NCI-H1436 treated with DMSO at 0.1 percent for 48 hours (cell line): ENCODE data around the gene SLC24A3.

ENCODE experiments used
- DNase-seq: peaks from one replicate; lab custom pipeline; 2025; lab: John Stamatoyannopoulos, UW

Gene SLC24A3

GRCh38 chr20:19549896-19550295 is 337.5 kb downstream of the SLC24A3 start:
- no peak for DNase-seq

DNA sequence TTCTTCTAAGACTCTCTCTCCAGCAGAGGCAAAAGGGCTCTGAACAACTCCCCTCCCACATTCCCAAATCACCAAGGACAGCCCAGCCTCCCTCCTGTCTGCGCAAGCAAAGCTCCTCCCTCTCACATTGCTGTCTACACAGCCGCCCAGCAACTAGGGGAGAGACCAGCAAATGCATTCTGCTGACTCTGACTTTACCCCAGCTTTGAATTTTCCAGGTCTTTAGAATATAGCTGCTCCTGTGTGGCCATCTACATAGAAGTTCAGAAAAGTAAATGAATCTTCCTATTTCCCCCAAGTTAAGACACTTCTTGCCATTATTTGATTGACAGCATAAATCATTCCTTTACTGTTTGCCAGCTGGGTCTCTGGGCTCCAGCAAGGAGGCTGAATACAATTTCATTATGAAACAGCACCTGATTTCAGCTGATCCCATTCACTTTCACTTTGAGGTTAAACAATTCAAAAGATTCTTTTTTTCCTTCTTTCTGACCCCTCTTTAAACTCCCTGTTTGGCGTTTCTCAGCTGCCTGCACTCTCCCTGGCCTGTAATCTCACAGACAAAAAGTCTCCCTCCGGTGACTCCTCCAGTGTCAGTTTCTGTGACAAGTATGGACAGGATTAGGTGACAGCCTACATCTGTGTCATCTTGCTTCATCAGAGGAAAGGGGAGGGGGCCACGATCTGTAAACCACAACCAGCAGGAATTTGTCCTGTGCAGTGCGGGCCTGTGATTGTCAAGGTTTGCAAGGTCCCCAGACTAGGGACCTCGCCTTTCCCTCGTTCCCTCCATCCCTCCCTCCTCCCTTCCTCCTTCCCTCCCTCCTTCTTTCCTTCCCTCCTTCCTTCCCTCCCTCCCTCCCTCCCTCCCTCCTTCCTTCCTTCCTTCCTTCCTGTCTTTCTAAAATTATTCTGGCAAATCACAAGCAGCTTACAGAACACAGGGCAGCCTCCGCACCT is 340.1 kb downstream of the SLC24A3 start:
- DNase-seq, result no peak

DNA sequence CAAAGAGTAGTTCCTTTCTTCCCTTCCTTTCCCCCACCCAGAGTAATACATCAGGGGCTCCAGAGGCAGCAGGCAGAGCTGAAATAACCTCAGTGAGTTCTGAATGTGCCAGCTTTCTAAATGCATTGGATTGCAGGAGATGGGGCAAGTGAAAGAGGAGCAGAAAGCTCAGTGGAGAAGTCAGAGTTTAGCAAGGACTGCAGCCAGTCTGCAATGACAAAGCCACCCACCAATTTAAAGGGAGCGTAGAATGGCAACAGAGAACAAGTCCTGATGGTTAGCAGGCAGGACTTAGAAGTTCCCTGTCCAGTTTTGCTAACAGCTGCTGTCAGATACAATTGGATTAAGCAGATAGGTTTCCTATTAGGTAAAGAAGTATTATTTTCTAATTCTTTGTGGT is 342.2 kb downstream of the SLC24A3 start:
- DNase-seq, result no peak

- DNase-seq, result no peak
These were observed 343.3 kb downstream of the SLC24A3 start for GRCh38 chr20:19555726-19556125.

DNA sequence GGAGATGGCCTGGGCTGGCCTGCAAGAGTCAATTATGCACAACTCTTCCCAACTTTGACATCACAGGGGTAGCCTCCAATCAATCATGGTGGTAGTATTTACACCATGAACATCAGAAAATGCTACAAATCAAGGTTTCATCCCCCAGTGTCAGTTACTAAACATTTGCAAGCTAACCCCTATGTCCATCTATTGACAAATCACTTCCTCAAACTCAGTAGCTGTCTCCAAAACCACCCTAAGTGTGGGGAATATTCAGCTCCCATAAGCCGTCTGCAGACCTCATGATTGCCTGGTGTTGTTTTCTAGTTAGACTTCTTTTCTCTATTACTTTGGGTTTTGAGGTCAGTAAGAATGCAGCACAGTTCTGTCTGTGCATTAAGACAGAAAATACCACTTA is 344.8 kb downstream of the SLC24A3 start:
- DNase-seq, result no peak

GRCh38 chr20:19560881-19561480 is 348.5 kb downstream of the SLC24A3 start:
- DNase-seq, result no peak

- DNase-seq, result peak; percentile 28
These were observed 350.0 kb downstream of the SLC24A3 start for GRCh38 chr20:19562426-19562825.

DNA sequence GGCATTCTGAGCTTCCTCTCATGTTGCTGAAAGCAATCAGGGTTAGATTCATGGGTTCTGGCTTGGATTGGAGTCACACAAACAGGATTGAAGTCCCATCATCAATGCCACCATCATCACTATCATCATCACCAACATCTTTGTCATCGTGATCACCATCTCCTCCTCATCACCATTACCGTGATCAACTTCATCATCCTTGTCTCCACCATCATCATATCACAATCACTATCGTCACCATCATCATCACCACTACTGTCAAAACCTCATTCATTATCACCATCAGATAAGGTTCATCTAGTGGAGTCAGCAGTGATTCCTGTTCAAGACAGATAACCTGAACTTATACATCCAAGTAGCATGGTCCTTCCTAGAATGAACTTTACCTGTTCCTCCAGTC is 351.8 kb downstream of the SLC24A3 start:
- no peak for DNase-seq

- DNase-seq, result no peak
These were observed 353.3 kb downstream of the SLC24A3 start for GRCh38 chr20:19565736-19566135.

DNA sequence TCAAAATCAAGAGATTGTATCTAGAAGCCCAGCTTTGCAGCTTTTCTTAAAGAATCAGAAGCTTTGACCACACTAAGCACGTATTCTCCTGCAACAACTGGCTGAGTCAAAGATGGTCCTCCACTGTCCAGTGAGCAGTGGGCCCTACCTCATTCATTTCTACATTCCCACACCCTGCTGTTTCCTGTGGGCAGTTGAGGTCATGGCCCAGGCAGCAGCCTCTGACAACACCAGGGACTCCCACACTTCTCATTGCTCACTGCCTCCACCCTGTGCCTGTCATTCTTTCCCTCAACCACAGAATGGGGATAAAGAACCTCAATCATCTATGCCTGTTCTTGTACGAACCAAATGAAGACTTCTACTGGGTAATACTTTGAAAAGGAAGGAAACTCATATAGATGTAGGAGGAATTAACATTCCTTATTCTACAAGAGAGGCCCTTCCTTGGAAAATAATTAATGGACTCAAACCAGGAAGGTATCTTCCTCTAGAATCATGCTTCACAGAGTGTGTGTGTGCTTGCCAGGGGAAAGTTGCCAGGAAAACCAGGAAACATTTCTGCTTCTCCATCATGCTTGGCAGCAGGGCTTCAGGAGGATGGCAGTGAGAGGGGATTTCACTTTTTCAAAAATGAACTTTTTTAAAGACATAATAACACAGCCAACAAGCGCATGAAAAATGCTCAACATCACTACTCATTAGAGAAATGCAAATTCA is 353.9 kb downstream of the SLC24A3 start:
- DNase-seq, result no peak

- no peak for DNase-seq
These were observed 355.7 kb downstream of the SLC24A3 start for GRCh38 chr20:19568128-19568527.

DNA sequence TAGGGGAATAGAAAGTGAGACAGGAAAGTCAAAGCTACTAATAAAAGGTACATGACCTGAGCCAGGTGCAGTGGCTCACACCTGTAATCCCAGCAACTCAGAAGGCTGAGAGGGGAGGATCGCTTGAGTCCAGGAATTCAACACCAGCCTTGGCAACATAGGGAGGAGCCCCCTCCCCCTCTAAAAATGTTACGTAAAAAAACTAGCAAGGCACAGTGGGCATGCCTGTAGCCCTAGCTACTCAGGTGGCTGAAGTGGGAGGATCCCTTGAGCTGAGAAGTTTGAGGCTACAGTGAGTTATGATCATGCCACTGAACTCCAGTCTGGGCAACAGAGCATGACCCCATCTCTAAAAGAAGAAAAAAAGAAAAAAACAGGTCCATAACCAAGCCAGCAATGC is 359.6 kb downstream of the SLC24A3 start:
- DNase-seq, result no peak

DNA sequence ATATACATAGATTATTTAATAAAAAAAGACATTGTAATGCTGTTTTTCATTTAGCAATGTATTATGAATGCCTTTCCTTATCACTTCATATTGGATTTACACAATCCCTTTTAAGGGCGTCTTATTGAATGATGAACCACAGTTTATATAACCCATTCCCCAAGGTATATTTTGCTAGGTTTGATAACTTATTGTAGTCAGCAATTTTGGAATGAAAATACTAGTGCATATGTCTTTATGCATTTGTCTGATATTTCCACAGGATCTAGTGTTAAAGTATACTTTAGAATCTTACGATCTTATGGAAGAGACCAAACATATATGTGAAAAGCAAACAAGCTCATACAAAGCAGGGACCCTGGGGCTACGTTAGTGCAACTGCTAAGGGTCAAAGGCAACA is 365.2 kb downstream of the SLC24A3 start:
- no peak for DNase-seq

GRCh38 chr20:19582782-19583181 is 370.3 kb downstream of the SLC24A3 start:
- no peak for DNase-seq

- DNase-seq, result peak; percentile 11
These were observed 371.2 kb downstream of the SLC24A3 start for GRCh38 chr20:19583532-19584175.

- peak; percentile 6 for DNase-seq
These were observed 375.8 kb downstream of the SLC24A3 start for GRCh38 chr20:19588241-19588640.

DNA sequence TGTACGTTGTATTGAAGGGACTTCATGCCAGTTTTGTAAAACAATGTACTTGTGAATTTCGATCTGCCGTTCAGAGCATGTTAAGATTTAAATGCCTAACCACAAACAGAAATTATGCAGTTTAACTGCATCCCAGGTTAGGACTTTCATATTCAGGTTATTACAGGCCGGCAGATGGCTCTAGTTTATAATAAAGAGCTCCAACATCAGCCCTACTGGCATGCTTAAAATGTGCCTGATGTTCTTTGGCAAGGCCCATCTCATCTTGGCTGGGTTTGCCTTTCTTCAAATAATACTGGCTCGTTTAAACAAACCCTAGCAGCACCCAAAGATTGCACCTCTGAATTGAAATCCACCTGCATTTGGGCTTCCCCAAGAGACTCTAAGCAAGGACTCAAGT is 376.3 kb downstream of the SLC24A3 start:
- peak; percentile 6 for DNase-seq

DNA sequence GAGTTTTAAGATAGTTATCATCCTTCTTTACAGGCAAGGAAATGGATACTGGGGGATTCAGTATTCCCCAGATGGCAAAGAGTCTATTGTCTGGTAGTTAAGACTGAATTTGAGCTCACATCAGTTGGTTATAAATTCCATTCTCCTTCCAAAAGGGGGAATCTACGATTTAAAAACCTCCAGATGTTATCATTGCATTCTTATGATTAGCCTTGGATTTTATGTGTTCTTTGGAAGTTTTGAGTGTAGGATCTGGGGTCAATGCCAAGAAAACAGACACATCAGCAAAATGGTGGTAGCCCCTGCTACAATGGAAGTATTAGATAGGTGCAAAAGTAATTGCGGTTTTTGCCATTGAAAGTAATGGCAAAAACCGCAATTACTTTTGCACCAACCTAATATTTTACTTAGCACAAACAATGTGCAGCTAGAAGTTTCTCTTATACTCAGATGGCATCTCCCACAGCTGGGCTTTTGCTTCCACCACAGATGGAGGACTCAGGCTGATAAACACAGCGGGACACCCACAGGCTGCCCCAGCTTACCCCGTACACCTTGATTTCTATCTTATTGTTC is 377.4 kb downstream of the SLC24A3 start:
- no peak for DNase-seq

DNA sequence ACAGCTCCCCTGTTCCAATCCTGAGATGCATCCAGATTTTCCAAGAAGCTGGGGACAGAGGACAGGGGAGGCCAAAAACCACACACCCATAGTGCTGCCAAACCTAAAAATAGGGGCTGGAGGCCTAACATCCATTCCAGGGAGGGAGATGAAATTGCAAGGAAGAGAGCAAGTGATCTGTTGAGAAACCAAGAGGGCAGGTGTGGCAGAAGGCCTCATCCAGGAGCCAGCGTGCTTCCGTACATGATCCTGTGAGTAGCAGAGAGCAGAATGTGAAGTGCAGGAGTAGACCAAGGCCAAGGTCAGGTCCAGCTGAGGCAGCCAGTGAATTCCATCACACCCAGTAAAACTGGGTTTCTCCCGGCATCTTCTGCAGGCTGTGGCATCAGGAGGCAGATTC is 377.9 kb downstream of the SLC24A3 start:
- no peak for DNase-seq

GRCh38 chr20:19593762-19594161 is 381.3 kb downstream of the SLC24A3 start:
- DNase-seq, result no peak

GRCh38 chr20:19594896-19595295 is 382.5 kb downstream of the SLC24A3 start:
- no peak for DNase-seq
